Hippocampal formation (tissue), 2 donors: ENCODE data around the gene MRPL14.

Experiments
- DNase-seq, 2 donors: peaks; one replicate each; lab custom pipeline; 2025; lab: John Stamatoyannopoulos, UW

MRPL14 gene

DNA sequence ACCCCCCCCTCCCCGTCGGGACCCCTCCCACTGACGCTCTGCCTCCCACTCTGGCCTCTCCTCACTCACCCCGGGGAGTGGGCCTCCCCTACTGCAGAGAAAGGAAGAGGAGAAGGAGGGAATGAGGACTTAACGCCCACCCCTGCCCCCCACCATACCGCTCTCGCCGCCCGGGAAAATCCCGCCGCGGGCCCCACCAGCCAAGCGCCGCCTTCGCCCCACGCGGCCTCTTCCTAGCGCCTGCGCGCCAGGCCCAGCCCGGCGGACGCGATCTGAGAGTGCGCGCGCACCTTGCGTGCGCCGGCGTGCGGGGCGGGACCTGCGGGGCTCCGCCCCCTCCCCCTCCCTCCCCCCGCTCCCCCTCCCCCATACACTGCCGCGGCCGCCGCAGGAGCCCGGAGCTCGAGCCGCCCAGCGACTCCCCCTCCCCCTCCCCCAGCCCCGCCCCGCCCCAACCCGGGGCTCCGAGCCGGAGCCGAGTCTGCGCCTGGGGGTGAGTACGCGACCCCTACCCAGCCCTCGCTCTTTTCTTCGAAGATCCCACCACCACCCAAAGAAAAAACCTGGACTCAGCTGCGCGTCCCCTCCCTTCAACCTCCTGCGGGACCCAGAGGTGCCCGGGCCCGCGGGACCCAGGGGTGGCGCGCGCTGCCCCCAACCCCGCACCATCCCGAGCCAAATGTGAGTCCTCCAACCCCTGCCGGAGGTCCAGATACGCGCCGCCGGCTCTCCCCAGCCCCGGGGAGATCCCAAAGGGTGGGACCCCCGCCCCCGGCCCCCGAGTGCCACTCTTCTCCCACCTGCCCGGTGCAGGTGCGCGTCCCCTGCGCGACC, at the start of gene MRPL14, which contains the start of gene TMEM63B:
Gene MRPL14, minus strand, starts transcription at position 267 of the 834 bp plus-strand sequence. CDS start 10,841 bp downstream, outside the sequence.
Gene TMEM63B, plus strand, starts transcription at position 369 of the 834 bp plus-strand sequence. CDS start 7,031 bp downstream, outside the sequence.
- peak; percentile 69 to 81 for DNase-seq

DNA sequence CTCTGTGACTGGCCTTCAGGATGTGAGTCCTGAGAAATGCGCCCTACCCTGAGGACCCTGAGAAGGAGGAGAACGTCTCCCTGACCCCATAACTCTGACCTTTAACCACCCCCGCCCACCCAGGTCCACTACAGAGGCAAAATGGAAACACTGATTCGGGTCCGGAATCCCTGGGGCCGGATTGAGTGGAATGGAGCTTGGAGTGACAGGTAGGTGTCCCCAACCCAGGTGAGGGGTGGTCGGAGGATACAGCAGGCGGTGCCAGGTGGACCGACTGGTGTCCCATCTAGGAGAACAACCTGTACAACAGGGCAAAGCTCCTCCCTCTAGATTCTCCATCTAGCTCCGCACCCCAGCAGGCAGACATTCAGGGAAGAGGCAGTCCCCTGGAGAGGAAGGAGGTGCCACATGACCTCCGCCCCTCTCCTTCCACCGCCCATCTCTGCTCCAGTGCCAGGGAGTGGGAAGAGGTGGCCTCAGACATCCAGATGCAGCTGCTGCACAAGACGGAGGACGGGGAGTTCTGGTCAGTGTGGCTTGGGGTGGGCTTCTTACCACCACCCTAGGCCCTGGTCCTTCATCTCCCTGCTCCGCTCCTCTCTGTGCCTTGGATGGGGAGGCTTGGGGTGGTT, 49.0 kb upstream of the MRPL14 start:
- DNase-seq, result no peak

DNA sequence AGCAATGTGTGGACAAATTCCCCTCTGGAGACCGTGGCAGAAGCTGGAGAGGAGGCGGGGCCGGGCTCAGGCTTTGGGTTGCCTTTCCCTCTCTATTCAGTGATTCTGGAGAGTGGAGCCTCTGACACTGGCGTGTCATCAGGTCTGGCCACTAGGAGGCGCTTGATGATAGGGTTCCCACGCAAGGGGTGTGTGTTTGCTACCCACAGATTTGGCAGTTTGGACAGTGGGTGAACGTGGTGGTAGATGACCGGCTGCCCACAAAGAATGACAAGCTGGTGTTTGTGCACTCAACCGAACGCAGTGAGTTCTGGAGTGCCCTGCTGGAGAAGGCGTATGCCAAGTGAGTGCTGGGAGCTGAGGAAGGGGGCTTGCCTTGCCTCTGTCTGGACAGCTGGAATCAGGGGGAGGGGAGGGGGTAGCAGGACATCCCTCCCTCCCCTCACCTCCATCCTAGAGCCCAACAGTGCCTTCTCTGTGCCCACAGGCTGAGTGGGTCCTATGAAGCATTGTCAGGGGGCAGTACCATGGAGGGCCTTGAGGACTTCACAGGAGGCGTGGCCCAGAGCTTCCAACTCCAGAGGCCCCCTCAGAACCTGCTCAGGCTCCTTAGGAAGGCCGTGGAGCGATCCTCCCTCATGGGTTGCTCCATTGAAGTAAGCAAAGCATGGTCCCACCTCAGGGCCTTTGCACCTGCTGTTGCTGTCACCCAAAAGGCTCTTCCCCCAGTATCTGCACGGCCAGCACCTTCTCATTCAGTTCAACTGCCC, 45.7 kb upstream of the MRPL14 start:
- DNase-seq, result peak; percentile 53 to 62

GRCh38 chr6:44171899-44172546, 44.8 kb upstream of the MRPL14 start:
- DNase-seq, result no peak

DNA sequence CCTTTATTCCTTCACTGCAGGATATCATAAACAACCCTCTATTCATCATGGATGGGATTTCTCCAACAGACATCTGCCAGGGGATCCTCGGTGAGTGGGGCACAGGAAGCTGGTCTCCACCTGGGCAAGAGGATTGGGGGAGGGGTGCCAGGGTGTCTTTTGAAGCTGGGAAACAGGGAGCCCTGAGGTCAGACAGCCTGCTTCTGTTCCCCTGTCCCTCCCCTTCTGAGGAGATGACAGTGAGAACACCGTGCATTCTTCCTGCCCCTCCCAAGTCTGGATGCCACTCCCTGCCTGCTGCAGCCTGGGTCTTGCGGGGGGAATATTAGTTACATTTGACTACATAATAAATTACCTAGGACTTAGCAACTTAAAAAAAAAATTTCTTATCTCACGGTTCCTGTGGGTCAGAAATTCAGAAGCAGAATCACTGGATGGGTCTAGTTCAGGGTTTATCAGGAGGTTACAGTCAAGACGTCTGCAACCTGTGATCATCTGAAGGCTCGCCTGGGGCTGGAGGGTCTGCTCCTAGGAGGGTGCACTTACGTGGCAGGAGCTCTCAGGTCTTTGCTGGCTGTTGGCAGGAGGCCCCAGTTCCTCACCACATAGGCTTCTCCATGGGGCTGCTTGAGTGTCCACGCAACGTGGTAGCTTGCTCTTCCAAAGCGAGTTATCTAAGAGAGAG, 42.8 kb upstream of the MRPL14 start:
- DNase-seq, result no peak

- DNase-seq, result no peak
These were observed 41.9 kb upstream of the MRPL14 start for GRCh38 chr6:44169154-44169553.

- DNase-seq, result no peak
These were observed 40.3 kb upstream of the MRPL14 start for GRCh38 chr6:44167567-44167966.

DNA sequence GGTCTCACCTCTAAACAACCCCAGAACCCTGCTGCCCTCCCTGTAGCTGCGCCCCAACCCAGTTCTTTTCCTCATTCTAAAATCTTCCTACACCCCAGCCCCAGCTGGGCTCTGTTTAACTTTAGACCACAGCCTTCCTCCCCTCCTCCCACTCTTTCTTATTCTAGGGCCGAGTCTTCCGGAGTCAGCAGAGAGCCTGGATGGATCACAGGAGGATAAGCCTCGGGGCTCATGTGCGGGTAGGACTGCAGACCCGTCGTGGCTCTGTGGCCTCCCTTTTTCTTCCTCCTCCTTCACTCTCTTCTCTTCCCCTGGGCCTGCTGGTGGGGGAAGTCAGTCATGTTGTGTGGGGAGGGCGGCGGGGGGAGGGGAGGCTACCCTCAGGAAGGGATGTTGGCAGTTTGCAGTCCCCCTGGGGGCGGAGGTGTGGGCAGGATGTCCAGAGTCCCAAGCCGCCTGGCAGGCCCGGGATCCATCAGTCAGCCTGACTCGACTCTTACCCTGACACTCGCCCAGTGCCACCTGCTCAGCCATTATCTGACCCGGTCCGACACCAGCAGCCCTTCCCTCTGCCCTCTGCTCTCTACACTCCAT, 39.4 kb upstream of the MRPL14 start:
- DNase-seq, result no peak

GRCh38 chr6:44166116-44166515, 38.9 kb upstream of the MRPL14 start:
- no peak for DNase-seq

DNA sequence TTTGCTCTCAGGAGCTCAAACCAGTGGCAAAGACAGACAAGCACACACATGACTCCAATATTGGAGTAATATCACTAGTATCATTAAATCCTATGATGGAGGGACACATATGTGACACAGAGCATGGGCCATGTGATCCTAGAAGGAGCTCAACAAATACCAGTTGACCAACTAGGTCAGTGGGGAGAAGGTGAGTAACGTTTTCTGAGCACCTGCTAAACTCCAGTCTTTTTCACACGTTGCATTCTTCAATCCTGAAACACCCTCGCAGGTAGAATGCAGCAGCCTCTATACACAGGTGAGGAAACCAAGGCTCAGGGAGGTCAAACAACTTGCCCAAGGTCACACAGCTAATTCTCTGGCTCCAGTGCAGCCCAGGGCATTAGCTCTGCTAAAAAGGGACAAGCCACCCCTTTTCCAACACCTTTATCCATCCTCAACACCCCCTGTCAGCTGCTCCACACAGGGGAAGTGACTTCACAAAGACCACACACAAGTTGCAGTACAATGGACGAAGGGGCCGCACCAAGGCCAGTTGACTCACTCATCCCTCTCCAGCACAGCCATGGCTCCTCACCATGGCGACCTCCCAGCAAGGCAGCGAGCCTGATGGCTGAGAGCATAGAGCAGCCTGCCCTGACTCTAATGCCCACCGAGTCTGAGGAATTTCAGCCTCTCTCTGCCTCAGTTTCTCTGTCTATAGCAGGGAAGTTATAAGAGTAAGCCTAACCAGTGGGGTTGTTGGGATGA, 35.8 kb upstream of the MRPL14 start:
- no peak for DNase-seq

DNA sequence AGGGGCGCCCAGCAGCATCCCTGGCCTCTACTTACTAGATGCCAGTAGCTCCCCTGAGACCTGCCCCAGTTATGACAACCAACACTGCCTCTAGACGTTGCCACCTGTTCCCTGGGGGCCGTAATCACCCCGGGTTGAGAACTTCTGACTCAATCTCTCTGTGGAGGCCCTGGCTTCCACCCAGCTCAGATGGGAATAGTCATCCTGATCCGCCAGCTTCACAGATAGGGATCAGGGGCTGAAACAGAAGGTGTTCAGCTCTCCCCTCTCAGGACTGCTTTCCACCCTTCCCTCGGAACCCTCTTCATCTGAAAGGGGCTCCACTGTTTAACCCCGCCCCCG, 34.7 kb upstream of the MRPL14 start:
- no peak for DNase-seq

GRCh38 chr6:44158770-44159228, 31.5 kb upstream of the MRPL14 start, which contains the start of gene CAPN11:
Gene CAPN11, plus strand, starts transcription at chr6:44158820. Its CDS starts 29 bp downstream, at chr6:44158849.
- no peak for DNase-seq

- DNase-seq, result no peak
These were observed 29.9 kb upstream of the MRPL14 start for GRCh38 chr6:44157152-44157521.

GRCh38 chr6:44156494-44157151, 29.4 kb upstream of the MRPL14 start:
- no peak for DNase-seq

DNA sequence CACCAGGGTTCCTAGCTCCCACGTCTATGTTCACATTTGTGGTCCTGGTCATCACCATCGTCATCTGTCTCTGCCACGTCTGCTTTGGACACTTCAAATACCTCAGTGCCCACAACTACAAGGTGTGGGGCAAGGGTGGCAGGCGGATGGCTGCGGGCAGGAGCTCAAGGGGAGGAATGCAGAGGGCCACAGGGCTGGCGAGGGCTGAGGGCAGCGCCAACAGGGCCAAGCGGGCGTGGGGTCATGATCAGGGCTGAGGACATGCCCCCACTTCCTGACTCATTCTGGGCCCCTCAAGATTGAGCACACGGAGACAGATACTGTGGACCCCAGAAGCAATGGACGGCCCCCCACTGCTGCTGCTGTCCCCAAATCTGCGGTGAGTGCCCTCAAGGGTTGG, 26.8 kb upstream of the MRPL14 start:
- no peak for DNase-seq

GRCh38 chr6:44152533-44152932, 25.3 kb upstream of the MRPL14 start:
- no peak for DNase-seq

GRCh38 chr6:44152109-44152461, 24.8 kb upstream of the MRPL14 start:
- DNase-seq, result no peak

- DNase-seq, result peak; percentile 14 to 31
These were observed 24.3 kb upstream of the MRPL14 start for GRCh38 chr6:44151348-44152108.
